DND-41 (cell line): ENCODE measurements around the gene FOXP4.

Experiments
- ATAC-seq: fragments of 200-7000 bp; cut with Tn5 transposase; 3 replicates; pipeline ENCODE4 v1.9.1; 2021; ENCODE audit warnings: low read depth; ENCODE audit not compliant: insufficient read depth
- DNase-seq: peaks from one replicate; pipeline ENCODE4 v3.0.0-alpha.2; 2020
- H2AFZ ChIP-seq: 2 replicates; pipeline ENCODE4 v1.6.0; 2012; ENCODE audit warnings: low read depth, low read length
- H3K27ac ChIP-seq: 2 replicates; pipeline ENCODE4 v1.5.1; 2012; ENCODE audit warnings: low read length, inconsistent platforms
- H3K27me3 ChIP-seq: fragments of 200-600 bp; sonication (generic); 2 replicates; pipeline ENCODE4 v1.6.0; 2012; ENCODE audit warnings: low read length, mild to moderate bottlenecking, inconsistent platforms; ENCODE audit not compliant: insufficient read depth, poor library complexity
- H3K36me3 ChIP-seq: 2 replicates; pipeline ENCODE4 v1.5.1; 2012; ENCODE audit warnings: low read length, inconsistent platforms; ENCODE audit not compliant: insufficient read depth
- H3K4me1 ChIP-seq: 2 replicates; pipeline ENCODE4 v1.5.1; 2012; ENCODE audit warnings: mild to moderate bottlenecking, low read length; ENCODE audit not compliant: insufficient read depth
- H3K4me2 ChIP-seq: 2 replicates; pipeline ENCODE4 v1.6.0; 2012; ENCODE audit warnings: mild to moderate bottlenecking, moderate library complexity, low read length, inconsistent platforms; ENCODE audit not compliant: insufficient read depth
- H3K4me3 ChIP-seq, 2 experiments: fragments of 200-600 bp in 1 of 2; shearing (Covaris generic) in 1 of 2; 2 replicates each; pipeline ENCODE4 v1.5.1; 2012 to 2016; ENCODE audit warnings: inconsistent platforms in 2 of 2, low read length in 2 of 2, mild to moderate bottlenecking in 2 of 2, low read depth in 1 of 2, moderate library complexity in 1 of 2
- H3K79me2 ChIP-seq: 2 replicates; pipeline ENCODE4 v1.6.0; 2012; ENCODE audit warnings: low read length, inconsistent platforms; ENCODE audit not compliant: insufficient read depth
- H3K9ac ChIP-seq: 2 replicates; pipeline ENCODE4 v1.6.0; 2012; ENCODE audit warnings: low read depth, mild to moderate bottlenecking, inconsistent platforms, low read length, moderate library complexity
- H3K9me3 ChIP-seq: 2 replicates; pipeline ENCODE4 v1.5.1; 2012; ENCODE audit warnings: low read length, moderate library complexity, mild to moderate bottlenecking, inconsistent platforms; ENCODE audit not compliant: insufficient read depth, severe bottlenecking
- H4K20me1 ChIP-seq: 2 replicates; pipeline ENCODE4 v1.6.0; 2012; ENCODE audit warnings: low read length; ENCODE audit not compliant: insufficient read depth
- CTCF ChIP-seq: IDR thresholded peaks from 2 replicates; pipeline ENCODE4 v1.5.1; 2012; ENCODE audit warnings: borderline replicate concordance, low read length, moderate library complexity, mild to moderate bottlenecking; ENCODE audit not compliant: poor library complexity, severe bottlenecking; ENCODE audit errors: extremely low read depth
- EZH2 ChIP-seq: IDR thresholded peaks from 3 replicates; pipeline ENCODE4 v1.6.1; 2012; ENCODE audit warnings: borderline replicate concordance, low read depth, mild to moderate bottlenecking, moderate library complexity, low read length, inconsistent platforms; ENCODE audit not compliant: severe bottlenecking

The FOXP4 gene

GRCh38 chr6:41649596-41649995, 103.4 kb downstream of the FOXP4 start:
- H3K9ac ChIP-seq, result no peak overlapping the region
- H4K20me1 ChIP-seq, result no peaks in the 10 kb centered on the region
- no peak overlapping the region for H3K4me2 ChIP-seq
- no peak overlapping the region for H2AFZ ChIP-seq
- H3K4me3 ChIP-seq, result no peak overlapping the region
- TF ChIP-seq CTCF (no peak), EZH2 (no peak)
- no peak overlapping the region for H3K27ac ChIP-seq
- H3K4me1 ChIP-seq, result no peaks in the 10 kb centered on the region
- H3K79me2 ChIP-seq, result no peaks in the 10 kb centered on the region
- no peaks in the 10 kb centered on the region for H3K27me3 ChIP-seq
- H3K36me3 ChIP-seq, result peaks cover 14% of the 10 kb centered on the region
- DNase-seq (no peak), ATAC-seq (no peak)
- no peaks in the 10 kb centered on the region for H3K9me3 ChIP-seq

- Histone ChIP-seq H3K9ac (no peak overlapping the region), H3K27ac (no peak overlapping the region), H3K27me3 (no peaks in the 10 kb centered on the region), H3K4me3 (no peak overlapping the region), H3K79me2 (no peaks in the 10 kb centered on the region), H2AFZ (no peak overlapping the region), H3K9me3 (no peaks in the 10 kb centered on the region), H3K4me1 (no peaks in the 10 kb centered on the region), H4K20me1 (no peaks in the 10 kb centered on the region), H3K36me3 (peaks cover 14% of the 10 kb centered on the region), H3K4me2 (no peak overlapping the region)
- ATAC-seq, result no peak
- no peak for DNase-seq
- no peak for TF ChIP-seq CTCF
- no peak for TF ChIP-seq EZH2
These were observed 103.9 kb downstream of the FOXP4 start for GRCh38 chr6:41650120-41650519.

- TF ChIP-seq CTCF (no peak), EZH2 (no peak)
- Histone ChIP-seq H3K4me1 (no peaks in the 10 kb centered on the region), H2AFZ (no peak overlapping the region), H3K4me2 (no peak overlapping the region), H3K36me3 (peaks cover 12% of the 10 kb centered on the region), H3K9ac (no peak overlapping the region), H3K27ac (no peak overlapping the region), H3K9me3 (no peaks in the 10 kb centered on the region), H3K4me3 (no peak overlapping the region), H4K20me1 (no peaks in the 10 kb centered on the region), H3K27me3 (no peaks in the 10 kb centered on the region), H3K79me2 (no peaks in the 10 kb centered on the region)
- no peak for DNase-seq
- ATAC-seq, result no peak
These were observed 105.2 kb downstream of the FOXP4 start for GRCh38 chr6:41651246-41651961.
